H1 (cell line): Measurements from ENCODE around the gene MMEL1. TPM values are rescaled to one million over a fixed set of nuclear protein-coding genes. Genes with fewer than 3 reads are reported as not detected.

Experiments
- CTCF ChIA-PET: fragments of 300-600 bp; sonication (Branson Sonifier 250); formaldehyde crosslinking; loops from one replicate; lab custom pipeline; 2021; ENCODE audit not compliant: partially characterized antibody; lab: Charles Lee
- POLR2A ChIA-PET: fragments of 300-600 bp; sonication (Branson Sonifier 250); formaldehyde crosslinking; loops from one replicate; lab custom pipeline; 2021; ENCODE audit warnings: inconsistent platforms; ENCODE audit not compliant: partially characterized antibody; lab: Charles Lee
- DNase-seq, 2 experiments: peaks; one replicate each; pipeline versions ENCODE4 v3.0.0 to v3.0.0-alpha.2; 2010 to 2022; ENCODE audit warnings: low spot score in 2 of 2, low read depth in 1 of 2, mixed read lengths in 1 of 2
- FAIRE-seq: peaks from 2 replicates; lab custom pipeline; 2011; peaks lifted over from hg19 to GRCh38; lab: Jason Lieb, UNC
- H2AFZ ChIP-seq: 2 replicates; pipeline ENCODE4 v1.8.1; 2012; ENCODE audit warnings: low read length, inconsistent platforms
- H2AK5ac ChIP-seq: 2 replicates; pipeline ENCODE4 v1.6.1; 2013; ENCODE audit warnings: low read depth, low read length
- H2BK120ac ChIP-seq: replicated peaks from 2 replicates; pipeline ENCODE3; 2013; ENCODE audit warnings: low read depth, low read length, inconsistent platforms
- H2BK12ac ChIP-seq: 2 replicates; pipeline ENCODE4 v1.6.1; 2013; ENCODE audit warnings: low read depth, low read length
- H2BK15ac ChIP-seq: 2 replicates; pipeline ENCODE4 v1.6.1; 2013; ENCODE audit warnings: low read length
- H2BK20ac ChIP-seq: 2 replicates; pipeline ENCODE4 v1.6.1; 2013; ENCODE audit warnings: low read length
- H2BK5ac ChIP-seq: 2 replicates; pipeline ENCODE4 v1.6.1; 2013; ENCODE audit warnings: low read depth, low read length
- H3K14ac ChIP-seq: 2 replicates; pipeline ENCODE4 v1.6.1; 2013; ENCODE audit warnings: inconsistent platforms; ENCODE audit not compliant: insufficient read length
- H3K18ac ChIP-seq: 2 replicates; pipeline ENCODE4 v1.6.1; 2013; ENCODE audit warnings: low read length; ENCODE audit errors: extremely low read depth
- H3K23ac ChIP-seq: 2 replicates; pipeline ENCODE4 v1.6.1; 2013; ENCODE audit warnings: inconsistent platforms; ENCODE audit not compliant: insufficient read length
- H3K23me2 ChIP-seq: 2 replicates; pipeline ENCODE4 v1.6.1; 2013; ENCODE audit warnings: low read depth, low read length
- H3K27ac ChIP-seq: 2 replicates; pipeline ENCODE4 v1.6.1; 2011; ENCODE audit warnings: low read depth, low read length, inconsistent platforms
- H3K27me3 ChIP-seq, 4 experiments: replicated peaks in 1 of 4; 1 replicate in 1 of 4; 2 replicates in 3 of 4; pipeline versions ENCODE4 v1.6.1 to v1.8.1; 2011 to 2013; ENCODE audit warnings: low read length in 3 of 4, mild to moderate bottlenecking in 3 of 4, inconsistent platforms in 2 of 4, mixed read lengths in 2 of 4, moderate library complexity in 1 of 4; ENCODE audit not compliant: control insufficient read depth in 3 of 4, insufficient read depth in 3 of 4; ENCODE audit errors: extremely low read depth in 1 of 4
- H3K36me3 ChIP-seq, 4 experiments: 2 replicates each; pipeline versions ENCODE4 v1.6.1 to v1.8.1; 2011 to 2013; ENCODE audit warnings: mild to moderate bottlenecking in 4 of 4, low read length in 3 of 4, moderate library complexity in 2 of 4, control low read depth in 1 of 4, inconsistent platforms in 1 of 4; ENCODE audit not compliant: insufficient read depth in 4 of 4, control insufficient read depth in 2 of 4
- H3K4ac ChIP-seq: replicated peaks from 2 replicates; pipeline ENCODE3; 2013; ENCODE audit warnings: low read length, low read depth, mixed read lengths, inconsistent platforms; ENCODE audit not compliant: insufficient read length
- H3K4me1 ChIP-seq, 4 experiments: replicated peaks in 1 of 4; 1 replicate in 1 of 4; 2 replicates in 3 of 4; pipeline versions ENCODE4 v1.6.1 to v1.8.1; 2011 to 2013; ENCODE audit warnings: low read length in 3 of 4, inconsistent platforms in 2 of 4, mixed read lengths in 1 of 4; ENCODE audit not compliant: insufficient read depth in 4 of 4, control insufficient read depth in 3 of 4
- H3K4me2 ChIP-seq, 2 experiments: 2 replicates each; pipeline versions ENCODE4 v1.6.1 to v1.8.1; 2011 to 2013; ENCODE audit warnings: low read depth in 2 of 2, low read length in 2 of 2, control low read depth in 1 of 2, inconsistent platforms in 1 of 2, mild to moderate bottlenecking in 1 of 2; ENCODE audit not compliant: insufficient read depth in 1 of 2
- H3K4me3 ChIP-seq, 4 experiments: fragments of 200-600, 300-600 bp in 1 of 4; sonication (generic), shearing (Covaris generic), sonication (Bioruptor Twin) in 1 of 4; 2 replicates each; pipeline versions ENCODE4 v1.5.1 to v1.8.1; 2011 to 2016; ENCODE audit warnings: low read length in 4 of 4, low read depth in 3 of 4, control low read depth in 2 of 4, inconsistent platforms in 2 of 4, mild to moderate bottlenecking in 2 of 4, mixed read lengths in 1 of 4, moderate library complexity in 1 of 4; ENCODE audit not compliant: insufficient read depth in 2 of 4; ENCODE audit errors: extremely low read depth in 1 of 4
- H3K56ac ChIP-seq: replicated peaks from 2 replicates; pipeline ENCODE3; 2013; ENCODE audit warnings: low read depth, mild to moderate bottlenecking, mixed read lengths, low read length, inconsistent platforms; ENCODE audit not compliant: insufficient read length
- H3K79me1 ChIP-seq: 2 replicates; pipeline ENCODE4 v1.6.1; 2013; ENCODE audit warnings: low read depth, low read length, control low read depth
- H3K79me2 ChIP-seq, 2 experiments: 2 replicates each; pipeline versions ENCODE4 v1.6.1 to v1.8.1; 2012 to 2013; ENCODE audit warnings: low read length in 2 of 2, mild to moderate bottlenecking in 2 of 2, inconsistent platforms in 1 of 2; ENCODE audit not compliant: insufficient read depth in 2 of 2, control insufficient read depth in 1 of 2
- H3K9ac ChIP-seq, 4 experiments: replicated peaks in 1 of 4; 1 replicate in 1 of 4; 2 replicates in 3 of 4; pipeline versions ENCODE4 v1.6.1 to v1.8.1; 2011 to 2013; ENCODE audit warnings: low read depth in 3 of 4, low read length in 3 of 4, control low read depth in 2 of 4, mild to moderate bottlenecking in 2 of 4, moderate library complexity in 2 of 4, inconsistent platforms in 1 of 4; ENCODE audit errors: extremely low read depth in 1 of 4
- H3K9me3 ChIP-seq, 2 experiments: 2 replicates each; pipeline versions ENCODE4 v1.6.1 to v1.8.1; 2012 to 2013; ENCODE audit warnings: mild to moderate bottlenecking in 2 of 2, moderate library complexity in 2 of 2, control low read depth in 1 of 2, inconsistent platforms in 1 of 2, low read depth in 1 of 2, low read length in 1 of 2, mixed read lengths in 1 of 2; ENCODE audit not compliant: insufficient read depth in 2 of 2
- H4K20me1 ChIP-seq, 2 experiments: replicated peaks in 1 of 2; 2 replicates each; pipeline versions ENCODE3 to v1.8.1; 2011 to 2013; ENCODE audit warnings: inconsistent platforms in 2 of 2, low read length in 2 of 2, mild to moderate bottlenecking in 1 of 2; ENCODE audit not compliant: insufficient read depth in 2 of 2, control insufficient read depth in 1 of 2
- H4K5ac ChIP-seq: 2 replicates; pipeline ENCODE4 v1.6.1; 2013; ENCODE audit warnings: low read length, low read depth, mixed read lengths, inconsistent platforms; ENCODE audit not compliant: insufficient read length
- H4K8ac ChIP-seq: 2 replicates; pipeline ENCODE4 v1.8.0; 2013; ENCODE audit warnings: mild to moderate bottlenecking, moderate library complexity, low read length, inconsistent platforms; ENCODE audit not compliant: insufficient read depth; ENCODE audit errors: extremely low read depth
- H4K91ac ChIP-seq: replicated peaks from 2 replicates; pipeline ENCODE3; 2013; ENCODE audit warnings: low read length, mixed read lengths, inconsistent platforms; ENCODE audit not compliant: insufficient read length
- POU5F1 ChIP-seq: IDR thresholded peaks from 2 replicates; pipeline ENCODE4 v1.6.1; 2011; ENCODE audit warnings: low read depth, mild to moderate bottlenecking, low read length, moderate library complexity
- WGBS, 2 experiments: shearing (Covaris generic) in 1 of 2; methylation state at CpG; one replicate each; pipeline versions ENCODE4 v1.1.6 to v1.1.7; 2013 to 2015; ENCODE audit warnings: low lambda C conversion rate in 2 of 2, mixed read lengths in 2 of 2, inconsistent platforms in 1 of 2, low coverage in 1 of 2, missing lambda C conversion rate in 1 of 2; ENCODE audit not compliant: insufficient replicate concordance in 2 of 2, insufficient coverage in 1 of 2, insufficient read length in 1 of 2; ENCODE audit errors: extremely low coverage in 1 of 2, missing lambda C conversion rate in 1 of 2; 5-methylcytosine and 5-hydroxymethylcytosine counted together
- polyA plus RNA-seq, 7 experiments: library from polyadenylated mRNA; depleted of rRNA in 3 of 7; stranded (reverse) in 5 of 7; unstranded in 2 of 7; fragments of >200 nt in 5 of 7; fragments of 200-250 nt in 2 of 7; gene quantifications; 1 replicate in 5 of 7; 2 replicates in 1 of 7; 4 replicates in 1 of 7; pipeline versions ENCODE4 v1.2.1 to v1.2.3, GENCODE V29; 2011 to 2013; ENCODE audit warnings: missing spikeins in 2 of 7, mixed read lengths in 2 of 7
- total RNA-seq: library from RNA; stranded (reverse); fragmentation: NEBNext Ultra II Directional; extraction: Animal tissue kit (Norgen Biotek cat#: 25700); gene quantifications from 2 replicates; pipeline ENCODE4 v1.2.1, GENCODE V29; 2021

MMEL1 gene
- total and polyA plus RNA-seq, 2 of the 8 experiments (the other 6 are each of a cell fraction or from before 2014, with no cell fraction given) = 0.91 to 1.7 TPM

DNA sequence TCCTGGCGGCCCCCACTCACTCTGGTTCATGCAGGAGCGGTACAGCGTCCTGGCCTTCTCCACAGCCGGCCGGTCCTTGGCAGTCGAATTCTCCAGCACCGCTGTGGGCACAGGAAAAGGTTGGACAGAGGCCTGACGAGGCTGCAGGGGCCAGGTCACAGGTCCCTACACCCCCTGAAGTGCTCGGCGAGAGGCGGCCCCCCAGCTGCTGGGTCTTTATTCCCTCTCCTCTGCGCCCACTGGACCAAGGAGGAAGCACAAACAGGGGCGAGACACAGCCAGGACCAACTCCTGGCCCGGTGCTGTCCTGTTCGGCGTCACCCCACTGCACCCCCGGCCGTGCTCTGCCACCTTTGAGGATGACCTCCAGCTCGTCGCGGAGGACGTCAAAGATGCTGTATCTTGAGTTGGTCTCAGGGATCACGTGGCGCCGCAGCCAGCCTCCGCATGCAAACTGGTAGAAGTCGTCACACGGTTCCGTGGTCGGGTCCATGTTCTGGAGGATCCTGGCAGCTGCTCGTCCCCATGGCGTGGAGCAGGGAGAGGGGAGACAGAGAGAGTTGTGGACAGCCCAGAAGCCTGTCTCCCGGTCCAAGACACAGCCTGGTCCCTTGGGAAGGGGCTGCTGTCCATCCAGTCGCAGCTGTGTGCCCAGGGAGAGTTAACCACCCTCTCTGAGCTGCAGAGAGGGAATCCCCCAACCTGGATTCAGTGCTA is 23.3 kb downstream of the MMEL1 start:
- Histone ChIP-seq H4K91ac (no peak overlapping the region), H3K18ac (no peak overlapping the region), H3K4ac (no peak overlapping the region), H2AFZ (no peak overlapping the region), H3K23me2 (no peaks in the 10 kb centered on the region), H3K79me2 (no peaks in the 10 kb centered on the region), H3K9me3 (peaks cover 0 to 7% of the 10 kb centered on the region in 2 experiments; a peak in 3 of 4 replicates), H3K36me3 (no peaks in the 10 kb centered on the region), H4K8ac (no peak overlapping the region), H3K9ac (no peak overlapping the region), H2AK5ac (no peak overlapping the region), H3K4me3 (no peak overlapping the region), H3K27ac (no peak overlapping the region), H3K23ac (no peak overlapping the region), H3K79me1 (no peaks in the 10 kb centered on the region), H3K4me1 (peaks cover 0 to 3% (median 0%) of the 10 kb centered on the region in 4 experiments; a peak in 2 of 7 replicates), H3K14ac (no peak overlapping the region), H2BK12ac (no peak overlapping the region), H4K5ac (no peak overlapping the region), H3K56ac (no peak overlapping the region), H2BK120ac (no peak overlapping the region), H2BK20ac (no peak overlapping the region), H4K20me1 (no peaks in the 10 kb centered on the region), H2BK5ac (no peak overlapping the region), H2BK15ac (no peak overlapping the region), H3K27me3 (peaks cover 0 to 3% (median 0%) of the 10 kb centered on the region in 4 experiments; a peak in 1 of 7 replicates), H3K4me2 (no peak overlapping the region)
- peak in 1 of 2 experiments; percentile 37 for DNase-seq
- no peak for TF ChIP-seq POU5F1
- ChIA-PET POLR2A (no interaction called here), CTCF (no interaction called here)
- whole genome bisulfite sequencing, 2 experiments = 94% methylated on average over 25 of the region's 34 CpGs; no CpG with 5 or more reads in 1 of the 2 experiments
- no peak for FAIRE-seq
